ENCODE measurements around the gene HDAC8. TPM values are rescaled to one million over a fixed set of nuclear protein-coding genes. Genes with fewer than 3 reads are reported as not detected.

Gene HDAC8
- total RNA-seq, 1 experiment from 2014 or later, result 21.4 TPM

DNA sequence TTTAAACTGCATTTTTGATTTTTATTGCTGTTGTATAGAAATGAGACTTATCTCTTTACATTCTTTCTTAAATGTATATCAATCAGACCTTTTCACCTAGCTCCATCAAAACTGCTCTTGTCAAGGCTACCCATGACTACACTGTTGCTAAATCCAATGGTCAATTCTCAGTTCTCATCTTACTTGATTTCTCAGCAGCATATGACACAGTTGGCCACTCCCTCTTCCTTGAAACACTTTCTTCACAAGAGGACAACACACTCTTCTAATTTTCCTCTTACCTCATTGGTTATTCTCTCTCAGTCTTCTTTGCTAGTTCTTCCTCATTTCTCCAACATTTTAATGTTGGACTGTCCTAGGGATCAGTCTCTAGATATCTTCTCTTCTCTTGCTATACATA lies 172.8 kb downstream of the HDAC8 start:
- no peak overlapping the region for H3K18ac ChIP-seq (ENCODE audit: insufficient read length, low read depth, low read length)
- no peak overlapping the region for H2BK20ac ChIP-seq (ENCODE audit: low read depth, low read length, poor library complexity, severe bottlenecking)
- no peaks in the 10 kb centered on the region for H3K27me3 ChIP-seq (ENCODE audit: insufficient read depth, low read length)
- H3K79me1 ChIP-seq (ENCODE audit: insufficient read depth, low read depth, low read length, poor library complexity, severe bottlenecking), result no peaks in the 10 kb centered on the region
- no peak overlapping the region for H3K56ac ChIP-seq (ENCODE audit: insufficient read length, low read depth, low read length)
- no peak overlapping the region for H4K5ac ChIP-seq (ENCODE audit: insufficient read length, low read depth, low read length)
- DNase-seq, result no peak
- no peak overlapping the region for H3K27ac ChIP-seq (ENCODE audit: insufficient read length, low read depth, low read length)
- H3K4me3 Mint-ChIP-seq, result no peak overlapping the region; a peak in 1 of 5 replicates
- no peak overlapping the region for H3K4ac ChIP-seq (ENCODE audit: low read depth, low read length)
- H3K4me1 Mint-ChIP-seq, result peaks cover 9 to 12% of the 10 kb centered on the region in 2 experiments
- peaks cover 30% of the 10 kb centered on the region for H3K9me3 ChIP-seq (ENCODE audit: control insufficient read depth, low read depth, low read length)
- H2AK5ac ChIP-seq (ENCODE audit: insufficient read length, low read length), result no peak overlapping the region
- no peak overlapping the region for H2BK5ac ChIP-seq (ENCODE audit: insufficient read length, low read length)
- peaks cover 61% of the 10 kb centered on the region in 2 experiments for H3K9me3 Mint-ChIP-seq
- TF ChIP-seq, protein P1, sequence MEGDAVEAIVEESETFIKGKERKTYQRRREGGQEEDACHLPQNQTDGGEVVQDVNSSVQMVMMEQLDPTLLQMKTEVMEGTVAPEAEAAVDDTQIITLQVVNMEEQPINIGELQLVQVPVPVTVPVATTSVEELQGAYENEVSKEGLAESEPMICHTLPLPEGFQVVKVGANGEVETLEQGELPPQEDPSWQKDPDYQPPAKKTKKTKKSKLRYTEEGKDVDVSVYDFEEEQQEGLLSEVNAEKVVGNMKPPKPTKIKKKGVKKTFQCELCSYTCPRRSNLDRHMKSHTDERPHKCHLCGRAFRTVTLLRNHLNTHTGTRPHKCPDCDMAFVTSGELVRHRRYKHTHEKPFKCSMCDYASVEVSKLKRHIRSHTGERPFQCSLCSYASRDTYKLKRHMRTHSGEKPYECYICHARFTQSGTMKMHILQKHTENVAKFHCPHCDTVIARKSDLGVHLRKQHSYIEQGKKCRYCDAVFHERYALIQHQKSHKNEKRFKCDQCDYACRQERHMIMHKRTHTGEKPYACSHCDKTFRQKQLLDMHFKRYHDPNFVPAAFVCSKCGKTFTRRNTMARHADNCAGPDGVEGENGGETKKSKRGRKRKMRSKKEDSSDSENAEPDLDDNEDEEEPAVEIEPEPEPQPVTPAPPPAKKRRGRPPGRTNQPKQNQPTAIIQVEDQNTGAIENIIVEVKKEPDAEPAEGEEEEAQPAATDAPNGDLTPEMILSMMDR (conservative IDR thresholded peaks at IDR 0.05), result no peak
- H4K91ac ChIP-seq (ENCODE audit: insufficient read length, low read depth, low read length), result no peak overlapping the region
- peaks cover 7% of the 10 kb centered on the region for H3K4me1 ChIP-seq (ENCODE audit: insufficient read depth, low read length)
- no peaks in the 10 kb centered on the region for H3K79me2 ChIP-seq (ENCODE audit: insufficient read depth, low read length)
- H3K27ac Mint-ChIP-seq, result no peak overlapping the region
- H3K4me2 ChIP-seq (ENCODE audit: insufficient read depth, insufficient read length, low read length), result no peak overlapping the region
- no peak overlapping the region for H2BK15ac ChIP-seq (ENCODE audit: low read depth, low read length)
- no peak overlapping the region for H4K8ac ChIP-seq (replicated peaks; ENCODE audit: insufficient read length, low read depth, low read length)
- H4K20me1 ChIP-seq (ENCODE audit: control insufficient read depth, insufficient read depth, insufficient read length), result no peaks in the 10 kb centered on the region
- H3K23me2 ChIP-seq (ENCODE audit: insufficient read length, low read depth, low read length, poor library complexity, severe bottlenecking), result no peaks in the 10 kb centered on the region
- no peaks in the 10 kb centered on the region for H3K27me3 Mint-ChIP-seq (ENCODE audit: low read depth)
- H3K9ac ChIP-seq (ENCODE audit: extremely low read depth, insufficient read length, low read length), result no peak overlapping the region
- no peak overlapping the region for H3T11ph ChIP-seq (ENCODE audit: low read length)
- no peak overlapping the region for H3K14ac ChIP-seq (ENCODE audit: insufficient read depth, low read length)
- H2BK120ac ChIP-seq (ENCODE audit: low read depth, low read length, poor library complexity, severe bottlenecking), result no peak overlapping the region
- H2BK12ac ChIP-seq (ENCODE audit: insufficient read length, low read depth, low read length), result no peak overlapping the region
- H2AFZ ChIP-seq (ENCODE audit: low read length), result no peak overlapping the region
- H3K23ac ChIP-seq (ENCODE audit: insufficient read length, low read depth, low read length), result no peak overlapping the region
- H3K36me3 Mint-ChIP-seq (ENCODE audit: insufficient read depth in 1 of 3, low read depth in 3 of 3), result peaks cover 0 to 4% (median 2%) of the 10 kb centered on the region in 3 experiments; a peak in 5 of 7 replicates
